ENCODE results near the gene MACROD1.

GRCh38 chr11:64132191-64132771 is 33.6 kb downstream of the MACROD1 start:
- TF ChIP-seq, protein P1, sequence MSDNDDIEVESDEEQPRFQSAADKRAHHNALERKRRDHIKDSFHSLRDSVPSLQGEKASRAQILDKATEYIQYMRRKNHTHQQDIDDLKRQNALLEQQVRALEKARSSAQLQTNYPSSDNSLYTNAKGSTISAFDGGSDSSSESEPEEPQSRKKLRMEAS (IDR thresholded peaks at IDR 0.05) = no peak
- no peak for TF ChIP-seq EP300 (IDR thresholded peaks at IDR 0.05; ENCODE audit: borderline replicate concordance)
- no peak for TF ChIP-seq TCF12 (IDR thresholded peaks at IDR 0.05; ENCODE audit: low read depth)
- TF ChIP-seq REST (IDR thresholded peaks at IDR 0.05; ENCODE audit: low read depth) = no peak
- TF ChIP-seq YY1 (IDR thresholded peaks at IDR 0.05; ENCODE audit: low read depth) = no peak
- no peak for TF ChIP-seq FOXM1 (IDR thresholded peaks at IDR 0.05; ENCODE audit: borderline replicate concordance, low read depth)
- no peak for TF ChIP-seq TAF1 (IDR thresholded peaks at IDR 0.05; ENCODE audit: low read depth)
- no peak for TF ChIP-seq CEBPB (IDR thresholded peaks at IDR 0.05)
- no peak for TF ChIP-seq TEAD4 (IDR thresholded peaks at IDR 0.05)
- TF ChIP-seq RAD21 (IDR thresholded peaks at IDR 0.05; ENCODE audit: low read depth) = no peak
- no peak for TF ChIP-seq EGR1 (IDR thresholded peaks at IDR 0.05)
- no peak for TF ChIP-seq NFIC (IDR thresholded peaks at IDR 0.05)
- TF ChIP-seq, protein P2, sequence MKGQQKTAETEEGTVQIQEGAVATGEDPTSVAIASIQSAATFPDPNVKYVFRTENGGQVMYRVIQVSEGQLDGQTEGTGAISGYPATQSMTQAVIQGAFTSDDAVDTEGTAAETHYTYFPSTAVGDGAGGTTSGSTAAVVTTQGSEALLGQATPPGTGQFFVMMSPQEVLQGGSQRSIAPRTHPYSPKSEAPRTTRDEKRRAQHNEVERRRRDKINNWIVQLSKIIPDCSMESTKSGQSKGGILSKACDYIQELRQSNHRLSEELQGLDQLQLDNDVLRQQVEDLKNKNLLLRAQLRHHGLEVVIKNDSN (IDR thresholded peaks at IDR 0.05) = no peak
- TF ChIP-seq ZBTB7A (IDR thresholded peaks at IDR 0.05; ENCODE audit: low read depth) = no peak

Data from Ishikawa (cell line).